GM19043 (cell line): Measurements from ENCODE around the gene RFFL.
A peak's percentile ranks its signal among the peaks of the same experiment; 100 is the strongest.

Experiments used
- ATAC-seq: cut with Tn5 transposase; IDR thresholded peaks from one replicate; pipeline ENCODE4 v1.9.1; 2021; ENCODE audit warnings: low read depth; ENCODE audit not compliant: unreplicated experiment

RFFL gene

DNA sequence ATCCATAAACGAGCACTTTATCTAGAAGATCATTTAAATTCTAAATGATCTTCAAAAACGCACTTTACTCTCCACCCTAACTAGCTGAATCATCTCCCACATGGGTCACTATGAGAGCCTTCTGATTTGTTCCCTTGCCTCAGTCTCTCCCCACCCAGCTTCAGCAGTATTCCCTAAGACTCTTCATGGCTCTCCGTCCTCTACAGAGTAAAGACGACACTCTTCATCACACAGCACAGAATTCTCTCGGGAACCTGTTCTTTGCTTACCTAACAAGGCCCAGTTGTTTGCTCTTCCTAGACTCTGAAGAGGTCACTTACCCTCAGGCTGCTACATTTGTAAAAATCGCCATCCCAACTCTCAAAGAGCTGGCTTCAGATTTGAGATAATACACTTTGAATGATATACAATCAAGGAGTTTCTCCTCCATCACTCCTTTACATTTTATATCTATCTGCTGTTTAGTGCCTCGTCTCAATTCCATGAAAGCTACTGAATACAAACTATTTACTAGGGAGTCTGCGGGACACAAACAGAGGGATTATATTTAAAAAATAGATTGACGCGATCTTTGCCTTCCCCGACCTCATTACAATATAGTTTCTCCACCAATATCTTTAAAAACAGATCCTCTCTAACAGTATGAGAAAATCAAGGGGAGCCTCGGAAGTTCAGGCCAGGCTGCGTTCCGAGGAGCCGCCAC is 83.7 kb downstream of the RFFL start:
- no peak for ATAC-seq

DNA sequence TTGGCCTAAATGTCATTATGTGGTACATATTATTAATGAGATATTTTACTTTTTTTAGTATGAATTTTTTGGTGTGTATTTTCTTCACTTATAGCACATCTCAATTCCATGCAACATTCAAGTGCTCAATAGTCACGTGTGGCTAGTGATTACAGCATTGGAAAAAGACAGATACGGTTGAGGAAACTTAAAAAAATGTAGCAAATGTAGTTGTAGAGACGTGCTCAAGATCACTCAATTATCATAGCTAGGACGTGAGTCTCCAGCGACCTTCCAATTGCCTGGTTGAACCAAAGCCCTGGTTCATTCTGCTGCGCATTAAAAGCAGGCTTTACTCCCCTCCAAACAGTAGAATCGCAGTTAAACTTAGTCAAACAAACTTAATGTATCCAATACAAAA is 84.4 kb downstream of the RFFL start:
- no peak for ATAC-seq

DNA sequence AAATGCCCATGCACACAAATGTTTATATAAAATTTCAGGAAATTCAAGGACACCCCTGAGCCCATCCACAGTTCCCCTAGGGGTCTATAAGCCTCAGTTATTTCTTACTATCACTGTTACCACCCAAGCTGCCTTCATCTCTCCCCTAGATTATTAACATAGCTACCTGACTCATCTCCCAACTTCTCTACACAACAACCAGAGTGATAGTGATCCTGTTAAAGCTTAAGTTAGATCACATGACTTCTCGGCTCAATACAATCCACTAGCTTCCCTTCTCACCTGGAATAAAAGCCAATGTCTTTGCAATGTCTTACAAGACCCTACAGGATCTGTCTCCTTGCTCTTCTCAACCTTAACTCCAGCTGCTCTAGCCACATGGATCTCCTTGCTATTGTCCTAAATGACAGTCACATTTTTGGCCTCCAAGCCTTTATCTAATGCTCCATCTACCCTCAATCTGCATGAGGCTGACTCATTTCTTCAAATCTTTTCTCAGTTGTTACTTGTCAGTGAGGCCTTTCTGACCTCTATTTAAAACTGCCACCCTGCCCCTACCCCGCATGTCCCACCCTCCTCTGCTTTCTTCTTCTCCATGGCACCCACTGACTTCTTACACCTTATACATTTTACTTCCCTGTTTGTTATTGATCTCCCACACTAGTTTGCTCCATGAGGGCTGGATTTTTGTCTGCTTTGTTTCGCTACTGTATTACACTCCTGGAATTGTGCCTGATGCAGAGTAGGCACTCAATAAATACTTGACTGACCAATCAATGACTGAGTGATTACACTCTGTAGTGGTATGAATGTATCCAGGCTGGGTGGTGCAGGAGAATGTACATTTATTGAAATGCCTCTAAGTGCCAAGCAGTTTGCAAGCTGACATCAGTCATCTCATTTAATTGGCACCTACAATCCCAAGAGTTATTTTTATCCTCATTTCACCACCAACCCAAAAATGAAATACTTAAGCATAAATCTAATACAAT is 88.4 kb downstream of the RFFL start:
- no peak for ATAC-seq

DNA sequence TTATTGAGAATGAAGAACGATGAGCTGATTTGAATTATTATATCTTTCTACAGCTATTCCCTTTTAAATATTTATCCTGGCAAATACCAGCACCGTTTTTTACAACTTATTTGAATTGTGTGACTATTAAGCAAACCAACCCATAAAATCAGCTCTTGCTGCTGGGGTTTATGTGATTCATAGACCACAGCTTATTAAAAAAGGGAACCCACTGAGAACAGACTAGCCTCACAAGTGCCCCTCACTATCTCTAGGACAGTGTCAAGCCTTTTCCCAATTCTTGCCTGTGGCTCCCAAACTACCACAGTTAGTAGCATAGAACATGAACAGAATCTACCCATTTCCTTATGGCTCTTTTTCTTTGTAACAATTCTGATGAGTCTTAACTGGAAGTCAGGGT is 89.3 kb downstream of the RFFL start:
- no peak for ATAC-seq

DNA sequence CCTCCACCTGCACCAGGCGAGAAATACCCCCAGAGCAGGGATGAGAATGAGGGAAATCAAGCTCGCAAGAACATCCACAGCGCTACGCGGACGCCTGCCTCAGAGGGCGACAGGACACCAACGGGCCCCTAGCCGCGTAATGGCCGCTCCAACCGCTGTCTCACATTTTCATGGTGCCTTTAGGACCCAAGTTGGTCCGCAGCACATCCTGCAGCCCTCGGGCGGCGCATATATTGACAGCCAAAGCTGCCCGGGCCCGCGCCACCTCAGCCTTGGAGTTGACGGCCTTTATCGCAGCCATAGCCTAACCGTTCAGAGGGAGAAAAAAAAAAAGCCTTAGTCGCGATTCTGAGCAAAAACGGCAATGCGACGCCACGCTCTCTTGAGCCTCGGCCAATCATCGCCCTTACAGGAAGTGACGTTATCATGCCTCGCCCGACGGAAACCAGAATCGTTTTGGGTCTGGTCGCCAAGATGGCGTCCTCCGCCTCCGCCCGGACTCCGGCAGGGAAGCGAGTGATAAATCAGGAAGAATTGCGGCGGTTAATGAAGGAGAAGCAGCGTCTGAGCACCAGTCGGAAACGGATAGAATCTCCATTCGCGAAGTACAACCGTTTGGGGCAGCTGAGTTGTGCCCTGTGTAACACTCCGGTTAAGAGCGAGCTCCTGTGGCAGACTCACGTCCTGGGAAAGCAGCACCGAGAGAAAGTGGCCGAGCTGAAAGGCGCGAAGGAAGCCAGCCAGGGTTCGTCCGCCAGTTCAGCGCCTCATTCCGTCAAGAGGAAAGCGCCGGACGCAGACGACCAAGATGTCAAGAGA is 102.2 kb downstream of the RFFL start, which contains the start of the genes CCT6B and ZNF830:
Gene CCT6B, minus strand, starts transcription at position 368 of the 819 bp plus-strand sequence. Its CDS starts 67 bp downstream, at position 301.
Gene ZNF830, plus strand, starts transcription at position 448 of the 819 bp plus-strand sequence. Its CDS starts 27 bp downstream, at position 475.
- peak; percentile 93 for ATAC-seq

DNA sequence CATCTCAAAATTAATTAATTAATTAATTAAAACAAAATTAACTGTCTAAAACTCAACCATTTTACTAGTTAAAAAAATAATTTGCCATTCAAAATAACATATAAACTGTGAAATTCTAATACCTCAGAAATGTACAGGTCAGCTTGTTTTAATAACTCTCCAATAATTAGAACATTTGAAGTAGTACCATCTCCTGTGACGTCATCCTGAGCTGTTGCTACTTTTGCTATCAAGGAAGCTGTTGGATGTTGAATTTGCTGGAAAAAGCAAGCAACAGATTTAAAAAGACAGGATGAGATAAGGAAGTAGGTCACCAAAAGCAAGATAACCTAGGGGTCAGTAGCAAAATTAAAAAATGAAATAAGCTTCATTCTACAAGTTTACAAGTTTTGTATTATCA is 105.1 kb downstream of the RFFL start:
- no peak for ATAC-seq
